RPMI7951 (cell line): ENCODE measurements around the gene TEDC1. TPM values are rescaled to one million over a fixed set of nuclear protein-coding genes. Genes with fewer than 3 reads are reported as not detected.

ENCODE experiments used
- DNase-seq: peaks from one replicate; pipeline ENCODE4 v3.0.0-alpha.2; 2012; ENCODE audit warnings: low read depth
- total RNA-seq: library from RNA; depleted of rRNA; stranded (reverse); fragments of >200 nt; shearing (Covaris generic); gene quantifications from 2 replicates; pipeline ENCODE4 v1.2.3, GENCODE V29; 2014

TEDC1 gene
- total RNA-seq, 1 experiment from 2014 or later = 13.7 TPM

DNA sequence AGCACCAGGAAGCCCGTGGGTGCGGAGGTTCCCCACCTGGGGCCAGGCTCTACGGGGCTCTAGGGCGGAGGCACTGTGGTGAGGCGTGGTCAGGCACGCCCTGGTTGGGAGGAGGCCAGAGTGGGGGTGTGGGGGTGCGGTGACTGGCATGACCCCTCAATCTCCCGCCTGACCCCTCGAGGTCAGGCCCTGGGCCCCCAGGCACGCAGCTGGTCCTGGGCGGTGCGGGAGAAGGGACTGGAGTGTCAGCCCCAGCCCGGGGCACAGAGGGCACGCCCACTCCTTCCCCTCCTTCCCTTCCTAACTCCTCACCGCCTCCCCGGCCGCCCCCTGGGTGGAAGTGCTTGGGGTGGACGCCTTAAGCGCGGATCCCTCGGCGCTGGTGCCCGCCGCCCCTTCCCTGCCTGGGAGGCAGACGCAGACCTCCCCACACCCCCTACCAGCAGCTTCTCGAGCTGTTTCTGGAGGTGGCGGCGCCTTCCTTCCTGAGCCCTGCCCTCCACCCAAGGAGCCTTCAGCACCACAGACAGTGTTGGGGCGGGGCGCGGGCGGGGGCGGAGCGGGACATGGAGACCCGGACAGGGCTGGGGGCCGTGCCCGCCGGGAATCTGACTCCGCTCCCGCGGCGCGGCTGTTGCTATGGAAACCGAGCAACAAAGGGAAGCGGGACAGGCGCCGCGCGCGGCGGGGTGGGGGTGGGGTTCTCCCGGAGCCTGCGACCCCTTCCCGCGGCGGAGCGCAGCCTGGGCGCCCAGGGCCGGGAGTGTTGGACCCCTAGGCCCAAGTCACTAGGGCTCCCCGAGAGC lies 17.2 kb upstream of the TEDC1 start:
- DNase-seq = peak; percentile 89

DNA sequence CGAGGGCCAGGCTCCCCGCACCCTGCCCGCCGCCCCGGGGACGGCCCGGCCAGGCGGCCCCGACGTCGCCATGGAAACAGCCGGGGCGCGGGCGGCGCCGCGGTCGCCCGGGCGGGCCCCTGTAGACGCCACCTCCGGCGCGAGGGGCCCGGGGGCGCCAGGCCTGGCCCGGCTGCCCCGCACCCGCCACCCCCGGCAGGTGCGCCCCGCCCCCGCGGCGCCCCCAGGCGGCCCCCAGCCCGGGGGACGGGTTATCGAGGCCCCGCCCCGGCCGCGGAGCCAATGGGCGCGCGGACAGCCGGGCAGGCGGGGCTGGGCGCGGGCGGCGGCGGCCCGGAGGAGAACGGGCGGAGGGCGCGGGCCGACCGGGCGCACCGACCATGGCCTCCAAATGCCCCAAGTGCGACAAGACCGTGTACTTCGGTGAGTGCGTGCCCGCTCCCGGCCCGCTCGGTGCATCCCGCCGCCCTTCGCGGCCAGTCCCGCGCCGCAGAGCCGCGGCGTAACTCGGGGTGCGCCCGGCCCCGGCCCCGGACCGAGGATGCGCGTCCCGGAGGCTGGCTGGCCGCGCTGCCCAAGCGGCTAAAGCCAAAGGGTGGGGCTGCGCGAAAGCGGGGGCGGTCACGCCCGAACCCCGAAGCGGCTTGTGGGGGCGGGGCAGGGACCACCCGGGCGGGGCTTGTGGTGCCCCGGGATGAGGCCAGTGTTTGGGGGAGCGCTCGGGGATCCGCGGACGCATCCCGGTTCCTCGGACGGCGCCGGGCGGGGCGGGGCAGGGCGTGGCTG lies 16.4 kb upstream of the TEDC1 start, which contains the start of gene CRIP2:
Gene CRIP2 (plus strand): TSS at position 339 of the 786 bp plus-strand sequence. CDS start 42 bp downstream, at position 381.
- DNase-seq = peak; percentile 48

DNA sequence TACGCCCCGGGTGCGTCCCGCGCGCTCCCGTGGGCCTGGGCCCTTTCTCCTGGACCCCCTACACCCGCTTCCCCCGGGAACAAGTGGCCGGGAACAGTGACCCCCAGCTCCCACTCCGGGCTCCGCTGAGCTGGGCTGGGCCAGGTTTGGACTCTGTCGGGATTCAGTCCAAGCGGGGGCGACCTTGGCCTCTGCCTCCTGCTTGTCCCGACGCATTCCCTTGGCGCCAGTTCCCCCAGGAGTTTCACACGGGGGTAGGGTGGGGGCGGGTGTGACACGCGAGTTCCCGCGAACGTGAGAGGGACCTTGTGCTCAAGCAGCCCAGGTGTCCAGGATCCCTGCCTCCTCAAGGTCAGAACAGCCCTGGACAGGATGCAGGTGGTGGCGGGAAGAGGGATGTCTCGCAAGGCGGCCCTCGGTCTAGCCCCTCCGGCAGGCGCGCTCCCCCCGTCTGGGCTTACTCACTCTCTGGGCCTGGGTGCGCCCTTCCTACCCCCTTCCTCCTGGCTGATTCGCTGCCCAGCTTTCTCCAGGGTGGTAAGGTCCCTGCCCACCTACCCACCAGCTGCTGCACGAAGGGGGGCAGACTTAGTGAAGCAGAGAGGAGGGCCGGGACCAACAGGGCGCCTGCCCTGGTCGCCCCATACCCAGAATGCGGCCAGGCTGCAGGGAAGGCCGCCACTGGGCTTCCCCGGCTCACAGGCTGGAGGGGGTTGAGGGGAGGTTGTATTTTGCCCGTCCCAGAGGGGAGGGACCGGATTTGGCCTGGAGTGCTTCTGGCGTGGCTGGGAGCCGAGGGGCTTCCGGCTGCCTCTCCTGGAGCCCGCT lies 15.6 kb upstream of the TEDC1 start:
- DNase-seq = peak; percentile 66

DNA sequence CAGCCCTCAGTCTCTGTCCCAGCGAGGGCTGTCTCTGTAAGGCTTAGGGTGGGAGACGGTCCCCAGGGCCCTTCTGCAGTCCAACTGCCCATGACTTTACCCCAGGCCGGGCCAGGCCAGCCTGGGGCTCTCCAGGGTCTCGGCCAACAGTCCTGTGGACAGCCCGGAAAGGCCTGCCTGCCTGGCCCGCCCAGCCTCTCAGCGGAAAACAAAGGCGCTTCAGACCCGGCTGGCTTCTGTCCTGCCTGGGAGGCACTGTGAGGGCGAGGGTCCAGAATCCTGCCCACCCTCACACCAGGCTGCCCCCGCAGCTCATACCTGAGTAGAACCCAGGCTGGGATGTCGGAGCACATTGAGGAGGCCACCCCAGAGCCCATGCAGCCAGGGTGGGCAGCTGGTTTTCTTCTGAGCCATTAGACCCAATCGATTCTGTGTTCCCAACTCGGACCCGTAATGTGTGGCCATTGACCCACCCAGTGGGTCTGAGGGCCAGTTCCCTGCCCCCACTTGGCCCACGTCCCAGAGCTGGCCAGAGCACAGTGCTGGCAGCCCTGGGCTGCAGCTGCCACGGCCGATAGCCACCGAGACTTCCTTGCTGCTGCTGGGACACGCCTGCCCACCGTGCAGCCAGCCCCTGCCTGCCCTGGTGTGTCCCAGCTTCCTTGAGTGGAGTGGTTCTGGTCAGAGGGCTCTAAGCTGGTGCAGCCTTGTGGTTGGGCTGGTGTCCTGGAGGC lies 14.8 kb upstream of the TEDC1 start:
- peak; percentile 57 for DNase-seq

DNA sequence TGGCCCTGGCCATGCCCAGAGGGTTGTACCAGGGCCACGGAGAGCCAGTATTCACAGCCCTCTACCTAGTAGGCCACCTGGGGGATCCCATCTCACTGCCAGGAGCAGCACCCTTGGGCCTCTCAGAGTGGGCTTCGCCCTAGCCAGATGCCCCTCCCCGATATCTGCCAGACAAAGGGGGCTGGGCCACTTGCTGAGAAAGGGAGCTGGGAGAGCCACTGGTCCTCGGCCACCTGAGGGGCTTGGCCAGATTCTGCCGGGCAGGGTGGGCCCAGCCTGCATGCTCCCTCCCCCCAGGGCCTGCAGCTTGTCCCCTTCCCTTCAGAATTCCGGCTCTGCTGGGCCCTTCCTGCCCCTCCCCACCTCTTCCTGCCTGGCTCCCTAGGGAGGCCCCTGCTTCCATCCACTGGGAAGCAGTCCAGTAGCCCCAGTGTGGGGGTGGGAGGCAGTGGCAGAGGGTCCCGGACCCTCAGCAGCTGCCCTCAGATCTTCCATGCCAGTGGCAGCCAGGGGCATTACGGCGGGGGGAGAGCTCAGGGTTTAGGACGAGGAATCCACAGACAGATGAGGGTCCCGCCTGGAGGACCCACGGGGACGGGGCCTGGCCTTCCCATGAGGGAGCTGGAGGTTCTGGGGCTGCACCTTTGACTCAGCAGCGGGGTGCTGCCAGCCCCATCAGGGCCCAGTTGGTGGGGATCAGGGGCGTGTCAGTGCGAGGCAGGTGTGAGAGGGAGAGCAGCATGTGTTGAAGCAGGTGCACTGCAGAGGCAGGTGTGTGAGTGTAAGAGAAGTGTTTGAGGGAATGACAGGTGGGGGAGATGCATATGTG lies 14.0 kb upstream of the TEDC1 start:
- DNase-seq = no peak

DNA sequence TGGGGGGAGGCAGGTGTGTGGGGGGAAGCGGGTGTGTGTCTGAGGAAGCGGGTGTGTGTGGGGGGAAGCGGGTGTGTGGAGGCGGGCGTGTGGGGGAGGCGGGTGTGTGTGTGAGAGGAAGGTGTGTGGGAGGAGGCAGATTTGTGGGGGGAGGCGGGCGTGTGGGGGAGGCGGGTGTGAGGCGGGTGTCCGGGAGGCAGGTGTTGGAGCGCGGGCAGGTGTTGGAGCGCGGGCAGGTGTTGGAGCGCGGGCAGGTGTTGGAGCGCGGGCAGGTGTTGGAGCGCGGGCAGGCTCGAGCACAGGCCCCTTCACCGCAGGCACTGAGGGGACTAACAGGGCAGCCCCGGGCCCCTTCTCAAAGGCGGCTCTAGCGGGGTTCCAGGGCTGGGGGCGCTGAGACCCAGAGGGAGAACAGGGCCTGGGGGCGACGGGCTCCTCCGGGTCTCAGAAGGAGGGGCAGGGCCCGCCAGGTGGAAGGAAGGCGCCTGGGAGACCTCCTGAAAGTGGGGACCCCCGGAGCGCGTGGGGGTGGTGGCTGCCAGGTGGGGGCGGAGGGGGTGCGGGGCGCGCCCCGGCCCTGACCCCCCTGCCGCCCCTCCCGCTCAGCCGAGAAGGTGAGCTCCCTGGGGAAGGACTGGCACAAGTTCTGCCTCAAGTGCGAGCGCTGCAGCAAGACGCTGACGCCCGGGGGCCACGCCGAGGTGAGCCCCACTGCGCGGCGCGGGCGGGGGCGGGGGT lies 13.2 kb upstream of the TEDC1 start:
- no peak for DNase-seq

DNA sequence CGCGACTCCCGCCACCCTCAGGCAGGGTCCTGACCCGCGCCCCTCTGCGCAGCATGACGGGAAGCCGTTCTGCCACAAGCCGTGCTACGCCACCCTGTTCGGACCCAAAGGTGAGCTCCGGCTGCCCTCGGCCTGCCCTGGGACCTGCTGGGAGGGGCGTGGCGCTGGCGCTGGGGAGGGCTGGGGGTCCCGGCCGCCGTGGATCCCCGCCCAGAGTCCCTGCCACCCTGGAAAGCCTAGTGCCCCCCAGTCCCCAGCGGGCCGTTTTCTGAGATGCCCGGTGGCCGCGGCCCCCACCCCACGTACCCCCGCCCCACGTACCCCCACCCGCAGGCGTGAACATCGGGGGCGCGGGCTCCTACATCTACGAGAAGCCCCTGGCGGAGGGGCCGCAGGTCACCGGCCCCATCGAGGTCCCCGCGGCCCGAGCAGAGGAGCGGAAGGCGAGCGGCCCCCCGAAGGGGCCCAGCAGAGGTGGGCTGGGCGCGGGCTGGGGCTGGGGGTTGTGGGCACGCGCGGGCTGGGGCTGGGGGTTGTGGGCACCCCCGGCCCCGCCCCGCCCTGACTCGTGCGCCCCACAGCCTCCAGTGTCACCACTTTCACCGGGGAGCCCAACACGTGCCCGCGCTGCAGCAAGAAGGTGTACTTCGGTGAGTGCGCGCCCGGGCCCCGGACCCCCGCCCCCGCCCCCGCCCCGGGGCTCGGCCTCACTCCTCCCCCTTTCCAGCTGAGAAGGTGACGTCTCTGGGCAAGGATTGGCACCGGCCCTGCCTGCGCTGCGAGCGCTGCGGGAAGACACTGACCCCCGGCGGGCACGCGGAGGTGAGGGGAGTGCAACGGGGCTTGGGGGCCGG lies 12.4 kb upstream of the TEDC1 start:
- no peak for DNase-seq

DNA sequence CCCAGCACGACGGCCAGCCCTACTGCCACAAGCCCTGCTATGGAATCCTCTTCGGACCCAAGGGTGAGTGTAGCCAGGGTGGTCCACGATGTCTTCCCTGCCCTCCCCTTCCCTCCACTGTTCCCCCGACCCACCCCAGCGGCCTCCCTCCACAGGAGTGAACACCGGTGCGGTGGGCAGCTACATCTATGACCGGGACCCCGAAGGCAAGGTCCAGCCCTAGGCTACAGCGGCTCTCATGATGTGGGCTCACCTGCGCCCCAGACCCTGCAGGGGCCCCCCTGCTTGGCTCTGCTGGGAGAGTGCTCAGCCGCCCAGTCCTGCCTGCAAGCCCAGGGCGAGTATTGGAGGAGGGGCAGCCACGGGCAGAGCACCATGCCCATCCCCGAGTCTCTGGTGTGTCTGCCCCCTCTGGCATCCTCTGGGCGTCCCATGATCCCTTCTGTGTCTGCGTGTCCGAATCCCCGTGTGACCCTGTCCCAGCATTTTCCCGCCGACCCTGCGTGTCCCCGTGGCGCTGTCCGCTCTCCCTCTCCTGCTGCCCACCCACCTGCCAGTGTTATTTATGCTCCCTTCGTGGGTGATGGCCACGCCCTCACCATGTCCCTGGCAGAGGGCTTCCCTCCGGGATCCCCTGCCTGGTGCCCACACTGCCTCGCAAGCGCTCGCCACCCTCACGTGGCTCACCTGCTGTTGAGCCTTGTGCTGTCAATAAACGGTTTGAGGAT lies 11.5 kb upstream of the TEDC1 start:
- no peak for DNase-seq

DNA sequence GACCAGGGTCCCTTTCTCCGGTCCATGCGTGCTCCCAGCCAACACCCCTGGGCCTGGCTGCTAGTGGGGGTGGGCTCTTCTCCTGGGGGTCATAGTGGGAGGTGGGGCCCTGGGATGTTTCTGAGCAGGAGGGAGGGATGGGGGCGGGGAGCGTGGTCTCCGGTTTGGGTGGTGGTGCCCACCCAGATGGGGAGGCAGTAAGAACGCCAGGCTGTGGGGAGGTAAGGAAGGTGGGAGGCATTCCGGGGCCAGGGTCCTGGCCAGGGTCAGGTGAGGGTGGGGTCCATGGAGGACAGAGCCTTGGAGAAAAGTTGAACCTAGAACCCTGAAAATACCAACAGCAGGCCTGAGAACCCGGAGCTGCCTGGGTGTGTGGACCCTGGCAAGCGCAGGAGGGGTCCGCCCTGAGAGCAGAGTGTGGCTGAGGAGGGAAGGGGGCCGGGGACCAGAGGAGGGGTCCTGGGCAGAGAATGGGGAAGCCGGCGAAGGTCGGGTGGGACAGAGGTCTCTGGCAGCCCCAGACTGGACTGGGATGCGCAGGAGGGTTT lies 10.8 kb upstream of the TEDC1 start:
- no peak for DNase-seq

DNA sequence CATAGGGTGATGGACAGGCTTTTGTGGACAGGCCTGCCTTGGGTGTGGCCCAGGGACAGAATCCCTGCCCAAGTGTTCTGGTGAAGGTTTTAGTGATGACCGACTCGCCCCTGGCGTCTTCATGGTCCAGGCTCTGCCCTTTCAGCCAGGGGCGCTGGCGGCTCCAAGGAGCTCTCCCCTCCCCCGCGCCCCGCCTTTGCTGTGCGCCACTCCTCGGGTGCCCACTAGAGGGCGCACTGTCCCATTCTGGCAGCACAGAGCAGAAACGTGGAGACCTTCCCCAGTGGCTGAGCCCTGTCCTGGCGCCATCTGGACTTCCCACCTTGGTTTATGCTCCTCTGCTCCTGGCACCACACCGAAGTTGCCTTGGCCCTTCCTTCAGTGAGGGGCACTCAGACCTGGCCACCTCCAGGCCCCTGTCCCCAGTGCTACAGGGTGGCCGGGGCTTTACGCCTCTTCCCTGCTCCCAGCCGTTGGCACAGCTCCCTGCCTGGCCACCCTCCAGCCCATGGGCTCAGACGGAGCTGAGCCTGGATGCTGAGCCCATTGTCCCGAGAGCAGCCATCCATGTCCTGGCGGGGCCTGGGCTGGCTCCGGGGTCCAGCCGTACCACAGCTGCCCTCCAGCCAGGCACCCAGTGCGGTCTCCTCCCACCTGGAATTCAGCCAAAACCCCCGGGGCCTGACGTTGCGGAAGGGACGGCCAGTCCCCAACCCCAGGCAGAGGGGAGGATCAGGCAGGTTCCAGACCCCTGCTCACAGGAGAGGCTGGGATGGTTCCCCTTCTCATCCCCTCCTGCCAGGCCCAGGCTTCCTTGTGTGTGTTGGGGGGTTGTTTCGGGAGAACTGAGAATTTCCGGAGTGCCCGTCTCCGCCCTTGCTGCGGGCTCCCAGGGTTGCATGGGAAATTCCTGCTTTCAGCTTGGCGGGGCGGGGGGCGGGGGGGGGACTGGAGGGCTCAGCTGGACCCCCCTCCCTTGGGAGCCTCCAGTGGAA lies 9.9 kb upstream of the TEDC1 start:
- DNase-seq = peak; percentile 88

DNA sequence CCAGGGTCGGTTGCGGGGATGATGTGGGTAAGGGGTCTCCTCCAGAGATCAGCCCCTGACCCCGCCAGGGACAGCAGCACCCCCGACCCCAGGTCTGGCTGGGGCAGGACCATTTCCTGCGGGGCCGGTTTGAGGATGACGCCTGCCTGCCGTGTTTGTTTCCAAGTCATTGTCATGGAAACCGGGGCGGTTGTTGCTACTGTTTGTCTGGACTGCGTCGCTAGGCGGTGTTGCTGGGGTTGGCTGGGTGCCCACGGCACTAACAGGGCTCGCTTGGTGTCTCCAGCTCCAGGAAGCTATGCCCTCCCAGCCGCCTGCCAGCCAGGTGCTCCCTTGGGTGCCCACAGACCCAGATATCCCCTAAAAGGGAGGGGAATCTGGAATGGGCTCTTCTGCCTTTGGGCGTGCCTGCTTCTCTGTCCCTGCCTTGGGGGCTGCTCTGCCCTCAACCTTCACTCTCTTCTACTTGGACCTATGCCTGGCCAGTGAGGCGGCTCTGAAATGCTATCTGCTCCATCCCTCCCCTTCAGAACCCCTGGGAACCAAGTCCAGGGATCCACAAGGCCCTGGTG lies 9.1 kb upstream of the TEDC1 start:
- peak; percentile 96 for DNase-seq

DNA sequence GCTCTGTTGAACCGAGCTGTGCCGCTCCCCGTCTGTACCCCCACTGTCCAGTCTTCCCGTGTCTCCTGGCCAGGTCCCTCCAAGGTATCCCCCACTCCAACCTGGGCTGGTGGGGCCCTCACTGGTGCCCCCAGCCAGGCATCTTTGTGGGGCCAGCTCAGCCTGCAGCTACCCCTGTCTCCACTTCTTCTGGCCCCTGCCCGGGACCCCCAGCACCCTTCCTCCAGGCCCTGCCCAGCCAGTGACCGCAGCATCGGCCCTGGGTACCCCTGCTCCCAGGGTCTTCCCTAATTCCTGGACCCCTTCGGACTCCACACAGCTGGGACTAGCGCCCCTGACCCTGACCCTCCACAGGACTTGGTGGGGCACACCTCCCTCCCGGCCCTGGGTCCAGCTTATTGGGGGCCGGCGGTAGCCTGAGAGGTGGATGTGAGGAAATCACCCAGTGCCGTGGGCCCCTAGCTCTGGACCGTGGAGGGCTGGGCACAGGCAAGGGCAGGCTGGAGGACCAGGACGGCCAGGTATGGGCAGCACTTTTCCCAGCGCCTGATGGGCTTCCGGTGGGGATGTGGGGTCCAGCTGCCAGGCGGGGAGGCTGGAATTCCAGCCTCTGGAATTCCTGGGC lies 8.4 kb upstream of the TEDC1 start:
- DNase-seq = no peak

DNA sequence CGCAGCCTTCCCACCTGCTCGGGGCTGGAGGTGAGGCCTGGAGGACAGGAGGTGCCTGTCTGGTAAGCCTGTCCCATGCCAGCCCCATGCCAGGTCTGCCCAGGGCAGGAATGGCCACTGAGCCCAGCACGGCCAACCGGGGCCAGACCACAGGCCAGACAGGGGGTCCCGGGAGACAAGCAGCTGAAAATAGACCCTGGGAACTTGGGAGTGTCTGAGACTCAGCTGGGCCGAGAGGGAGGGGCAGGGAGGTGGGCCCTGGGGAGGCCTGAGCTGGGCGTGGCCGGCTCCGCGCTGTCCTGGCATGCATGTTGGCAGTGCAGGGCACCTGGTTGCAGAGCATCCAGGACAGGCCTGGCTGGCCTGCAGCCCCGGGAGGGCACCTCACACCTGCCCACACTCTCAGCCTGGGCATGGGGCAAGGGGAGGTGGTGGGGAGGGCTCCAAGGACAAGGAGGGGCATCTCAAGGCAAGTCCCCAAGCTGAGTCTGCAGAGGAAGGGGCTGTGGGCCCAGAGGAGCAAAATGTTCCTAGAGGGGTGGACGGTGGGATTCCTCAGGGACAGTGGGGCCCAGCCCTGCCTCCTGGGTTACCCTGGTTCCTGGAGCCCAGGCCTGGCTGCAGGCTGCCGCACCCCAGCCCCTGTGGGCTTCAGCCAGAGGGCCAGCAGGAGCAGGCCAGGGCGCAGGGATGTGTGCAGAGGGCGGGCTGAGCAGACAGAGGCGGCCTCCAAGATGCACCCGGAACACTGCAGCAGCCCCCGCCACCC lies 7.6 kb upstream of the TEDC1 start:
- no peak for DNase-seq

DNA sequence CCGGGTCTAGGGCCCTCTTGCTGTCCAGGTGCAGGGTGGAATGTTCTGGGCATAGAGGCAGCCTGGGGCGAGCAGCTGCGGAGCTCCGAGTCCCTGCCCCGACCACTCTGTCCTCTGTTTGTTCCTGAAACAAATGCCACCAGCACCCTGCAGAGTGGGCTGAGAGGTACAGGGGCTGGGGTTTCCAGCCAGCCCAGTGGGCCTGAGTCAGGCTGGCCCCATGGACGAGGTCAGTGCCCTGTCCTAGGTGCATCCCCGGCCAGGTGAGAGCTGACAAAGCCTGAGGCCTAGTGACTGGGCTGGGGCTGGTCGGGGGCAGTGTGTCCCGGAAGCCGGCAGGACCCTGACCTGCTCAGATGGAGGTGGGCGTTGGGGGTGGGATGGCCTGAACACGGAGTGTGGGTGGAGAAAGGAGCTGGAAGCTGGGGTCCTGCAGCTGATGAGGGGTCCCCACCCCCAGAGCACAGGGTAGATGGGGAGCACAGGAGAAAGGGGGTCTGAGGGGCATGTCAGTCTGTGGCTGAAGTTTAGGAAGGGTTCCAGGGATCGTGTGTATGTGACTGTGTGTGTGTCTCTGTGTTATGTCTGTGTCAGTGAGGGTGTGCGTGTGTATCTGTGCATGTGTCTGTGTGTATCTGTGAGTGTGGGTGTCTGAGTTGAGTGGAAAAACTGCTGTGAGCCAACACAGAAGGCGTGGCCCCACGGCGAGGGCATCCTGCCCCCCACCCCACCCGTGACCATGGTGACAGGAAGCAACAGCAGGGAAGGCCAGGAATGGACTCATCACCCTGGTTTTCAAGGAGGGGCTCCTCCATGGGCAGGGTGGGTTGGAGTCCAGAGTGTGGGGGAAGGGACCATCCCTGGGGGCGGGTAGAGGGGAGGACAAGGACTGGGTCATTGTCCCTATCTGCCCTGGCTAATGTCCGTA lies 6.7 kb upstream of the TEDC1 start:
- peak; percentile 18 for DNase-seq
